ENCODE measurements around the gene VCAN.

VCAN gene

GRCh38 chr5:83614841-83615240 lies 143.3 kb downstream of the VCAN start:
- H3K36me3 ChIP-seq (ENCODE audit: control insufficient read depth in 2 of 2, insufficient read depth in 2 of 2, low read length in 2 of 2) = no peaks in the 10 kb centered on the region
- no peak overlapping the region for H3K27ac ChIP-seq (ENCODE audit: low read depth in 2 of 2, low read length in 2 of 2)
- no peaks in the 10 kb centered on the region for H3K27me3 ChIP-seq (ENCODE audit: control insufficient read depth in 2 of 2, insufficient read depth in 2 of 2, low read length in 2 of 2)
- no peaks in the 10 kb centered on the region for H3K4me1 ChIP-seq (ENCODE audit: control insufficient read depth in 2 of 2, insufficient read depth in 2 of 2, low read length in 2 of 2)
- H3K9ac ChIP-seq (ENCODE audit: low read depth in 1 of 2, low read length in 2 of 2) = no peak overlapping the region
- H3K4me3 ChIP-seq (ENCODE audit: low read length in 2 of 2) = no peak overlapping the region
- H3K9me3 ChIP-seq (ENCODE audit: control insufficient read depth in 2 of 2, low read length in 2 of 2) = no peaks in the 10 kb centered on the region

- Histone ChIP-seq H3K4me1 (ENCODE audit: control insufficient read depth in 2 of 2, insufficient read depth in 2 of 2, low read length in 2 of 2) (no peaks in the 10 kb centered on the region), H3K4me3 (ENCODE audit: low read length in 2 of 2) (no peak overlapping the region), H3K27ac (ENCODE audit: low read depth in 2 of 2, low read length in 2 of 2) (no peak overlapping the region), H3K27me3 (ENCODE audit: control insufficient read depth in 2 of 2, insufficient read depth in 2 of 2, low read length in 2 of 2) (no peaks in the 10 kb centered on the region), H3K36me3 (ENCODE audit: control insufficient read depth in 2 of 2, insufficient read depth in 2 of 2, low read length in 2 of 2) (no peaks in the 10 kb centered on the region), H3K9ac (ENCODE audit: low read depth in 1 of 2, low read length in 2 of 2) (no peak overlapping the region), H3K9me3 (ENCODE audit: control insufficient read depth in 2 of 2, low read length in 2 of 2) (no peaks in the 10 kb centered on the region)
These were observed 156.8 kb downstream of the VCAN start for GRCh38 chr5:83628360-83628759.

All from mucosa of rectum (tissue), 2 donors.